AG09309 (cell line): ENCODE data around the gene TM9SF1.

Experiments used
- DNase-seq: peaks from one replicate; pipeline ENCODE4 v3.0.0-alpha.2; 2010; ENCODE audit warnings: low read depth
- H3K4me3 ChIP-seq: 2 replicates; pipeline ENCODE4 v1.5.1; 2011; ENCODE audit warnings: mild to moderate bottlenecking, low read depth, low read length, moderate library complexity; ENCODE audit not compliant: control insufficient read depth
- CTCF ChIP-seq: IDR thresholded peaks from 2 replicates; pipeline ENCODE4 v1.5.1; 2011; ENCODE audit warnings: mild to moderate bottlenecking, low read depth, low read length, inconsistent platforms; ENCODE audit not compliant: insufficient read depth, control insufficient read depth; ENCODE audit errors: missing control alignments

TM9SF1 gene

GRCh38 chr14:24145219-24145618 is 50.0 kb downstream of the TM9SF1 start:
- no peak for TF ChIP-seq CTCF
- no peak for DNase-seq
- H3K4me3 ChIP-seq: peak overlapping the region; percentile 93; the same call in 1 of the 2 replicates

- DNase-seq: no peak
- no peak overlapping the region for H3K4me3 ChIP-seq
- TF ChIP-seq CTCF: no peak
Measured at GRCh38 chr14:24144451-24144850, 50.8 kb downstream of the TM9SF1 start.

- no peak for DNase-seq
- no peak for TF ChIP-seq CTCF
- H3K4me3 ChIP-seq: no peak overlapping the region
Measured at GRCh38 chr14:24143511-24143910, 51.7 kb downstream of the TM9SF1 start.

- TF ChIP-seq CTCF: peak; percentile 43
- DNase-seq: peak; percentile 95
- H3K4me3 ChIP-seq: peak within 1 kb of the TSS; percentile 99
Measured at GRCh38 chr14:24141097-24141880, 54.0 kb downstream of the TM9SF1 start, which contains the start of gene EMC9. TSS of gene EMC9 (minus strand) at chr14:24141591. CDS start at chr14:24141304, 287 bp downstream.

- DNase-seq: no peak
- no peak for TF ChIP-seq CTCF
- peak overlapping the region; percentile 9 for H3K4me3 ChIP-seq
Measured at GRCh38 chr14:24139272-24139934, 55.8 kb downstream of the TM9SF1 start.
